Measurements from ENCODE around the gene PROSER1.
"Not testable (repeated sequence)": the region's sequence is repeated elsewhere in the genome, so short reads cannot be mapped to it uniquely, and the experiment has no call there.

Gene PROSER1

GRCh38 chr13:39032150-39032549 lies 5.7 kb downstream of the PROSER1 start:
- in situ Hi-C loops (cut with HindIII; ENCODE audit: low sequenced_read_pairs), result no loop called here

- in situ Hi-C loops (cut with HindIII; ENCODE audit: low sequenced_read_pairs), result no loop called here
Measured at GRCh38 chr13:39025433-39025839, 12.5 kb downstream of the PROSER1 start.

- in situ Hi-C loops (cut with HindIII; ENCODE audit: low sequenced_read_pairs), result no loop called here
Measured at GRCh38 chr13:39023761-39024160, 14.1 kb downstream of the PROSER1 start.

GRCh38 chr13:39023316-39023715 lies 14.6 kb downstream of the PROSER1 start:
- in situ Hi-C loops (cut with HindIII; ENCODE audit: low sequenced_read_pairs), result no loop called here

- in situ Hi-C loops (cut with HindIII; ENCODE audit: low sequenced_read_pairs), result no loop called here
Measured at GRCh38 chr13:39020853-39021462, 16.9 kb downstream of the PROSER1 start.

- in situ Hi-C loops (cut with HindIII; ENCODE audit: low sequenced_read_pairs), result no loop called here
Measured at GRCh38 chr13:39016787-39017186, 21.1 kb downstream of the PROSER1 start.

GRCh38 chr13:39016087-39016486 lies 21.8 kb downstream of the PROSER1 start:
- in situ Hi-C loops (cut with HindIII; ENCODE audit: low sequenced_read_pairs), result no loop called here

GRCh38 chr13:39013462-39013861 lies 24.4 kb downstream of the PROSER1 start:
- in situ Hi-C loops (cut with HindIII; ENCODE audit: low sequenced_read_pairs), result no loop called here

- in situ Hi-C loops (cut with HindIII; ENCODE audit: low sequenced_read_pairs), result no loop called here
Measured at GRCh38 chr13:39012608-39013007, 25.3 kb downstream of the PROSER1 start.

- in situ Hi-C loops (cut with HindIII; ENCODE audit: low sequenced_read_pairs), result not testable (repeated sequence)
Measured at GRCh38 chr13:39006371-39007111, 31.3 kb downstream of the PROSER1 start.

GRCh38 chr13:38998739-38999138 lies 39.1 kb downstream of the PROSER1 start:
- in situ Hi-C loops (cut with HindIII; ENCODE audit: low sequenced_read_pairs), result no loop called here

GRCh38 chr13:38993381-38993780 lies 44.5 kb downstream of the PROSER1 start:
- in situ Hi-C loops (cut with HindIII; ENCODE audit: low sequenced_read_pairs), result no loop called here

- in situ Hi-C loops (cut with HindIII; ENCODE audit: low sequenced_read_pairs), result no loop called here
Measured at GRCh38 chr13:38990693-38991092, 47.2 kb downstream of the PROSER1 start, which contains the start of gene STOML3. Gene STOML3 (minus strand): TSS chr13:38990831. CDS start chr13:38990721, 110 bp downstream.

- in situ Hi-C loops (cut with HindIII; ENCODE audit: low sequenced_read_pairs), result no loop called here
Measured at GRCh38 chr13:38981096-38981495, 56.8 kb downstream of the PROSER1 start.

- in situ Hi-C loops (cut with HindIII; ENCODE audit: low sequenced_read_pairs), result no loop called here
Measured at GRCh38 chr13:38980750-38981078, 57.2 kb downstream of the PROSER1 start.

GRCh38 chr13:38979891-38980749 lies 57.8 kb downstream of the PROSER1 start:
- in situ Hi-C loops (cut with HindIII; ENCODE audit: low sequenced_read_pairs), result no loop called here

GRCh38 chr13:38970380-38971051 lies 67.4 kb downstream of the PROSER1 start:
- in situ Hi-C loops (cut with HindIII; ENCODE audit: low sequenced_read_pairs), result no loop called here

- in situ Hi-C loops (cut with HindIII; ENCODE audit: low sequenced_read_pairs), result no loop called here
Measured at GRCh38 chr13:38969187-38969586, 68.7 kb downstream of the PROSER1 start.

- in situ Hi-C loops (cut with HindIII; ENCODE audit: low sequenced_read_pairs), result no loop called here
Measured at GRCh38 chr13:38967446-38967845, 70.4 kb downstream of the PROSER1 start.

GRCh38 chr13:38965281-38965680 lies 72.6 kb downstream of the PROSER1 start:
- in situ Hi-C loops (cut with HindIII; ENCODE audit: low sequenced_read_pairs), result no loop called here

- in situ Hi-C loops (cut with HindIII; ENCODE audit: low sequenced_read_pairs), result no loop called here
Measured at GRCh38 chr13:38960175-38960574, 77.7 kb downstream of the PROSER1 start.

All from DLD1 (cell line).